Renal pelvis (tissue), 4 donors: ENCODE data around the gene TMEM242. TPM values are rescaled to one million over a fixed set of nuclear protein-coding genes. Genes with fewer than 3 reads are reported as not detected.
A peak's percentile ranks its signal among the peaks of the same experiment; 100 is the strongest.
"Not testable (repeated sequence)": the region's sequence is repeated elsewhere in the genome, so short reads cannot be mapped to it uniquely, and the experiment has no call there.

Experiments
- DNase-seq: peaks from one replicate; pipeline ENCODE4 v3.0.0-alpha.2; 2013
- polyA plus RNA-seq, 3 donors: library from polyadenylated mRNA; unstranded; fragments of 120-200 nt; gene quantifications; one replicate each; pipeline ENCODE4 v1.2.1, GENCODE V29; 2013; ENCODE audit not compliant: insufficient read length in 3 of 3

TMEM242 gene
- polyA plus RNA-seq, 3 donors = 12.2 to 13.9 (median 13.8) TPM

GRCh38 chr6:157329829-157330228 lies 6.5 kb upstream of the TMEM242 start:
- no peak for DNase-seq

DNA sequence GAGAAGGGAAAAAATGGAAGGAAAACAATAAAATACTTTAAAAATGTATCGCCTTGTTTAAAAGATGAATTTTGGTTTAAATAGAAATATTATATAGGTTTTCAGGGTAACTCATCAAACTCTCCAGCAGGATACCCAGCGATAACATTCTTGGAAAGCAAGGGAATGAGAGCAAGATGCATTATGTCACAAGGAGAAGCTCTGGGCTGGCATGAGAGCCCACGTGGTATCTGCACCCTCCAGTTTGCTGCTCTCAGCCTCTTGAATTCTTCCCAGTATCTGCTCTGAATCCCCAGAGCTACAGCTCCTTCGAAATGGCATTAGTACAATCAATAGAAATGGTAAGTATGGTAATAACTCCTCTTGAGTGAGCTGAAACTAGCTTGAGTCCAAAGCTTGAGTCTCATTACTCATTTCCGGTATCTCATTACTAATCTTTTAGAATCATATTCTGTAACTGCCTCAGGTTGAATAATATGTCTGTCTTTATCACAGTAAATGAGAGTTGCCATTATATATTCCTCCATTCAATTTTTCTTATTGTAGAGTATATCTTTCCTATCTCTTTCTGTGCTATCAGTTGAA lies 4.9 kb upstream of the TMEM242 start:
- DNase-seq = no peak

- DNase-seq = no peak
Measured at GRCh38 chr6:157326979-157327378, 3.7 kb upstream of the TMEM242 start.

DNA sequence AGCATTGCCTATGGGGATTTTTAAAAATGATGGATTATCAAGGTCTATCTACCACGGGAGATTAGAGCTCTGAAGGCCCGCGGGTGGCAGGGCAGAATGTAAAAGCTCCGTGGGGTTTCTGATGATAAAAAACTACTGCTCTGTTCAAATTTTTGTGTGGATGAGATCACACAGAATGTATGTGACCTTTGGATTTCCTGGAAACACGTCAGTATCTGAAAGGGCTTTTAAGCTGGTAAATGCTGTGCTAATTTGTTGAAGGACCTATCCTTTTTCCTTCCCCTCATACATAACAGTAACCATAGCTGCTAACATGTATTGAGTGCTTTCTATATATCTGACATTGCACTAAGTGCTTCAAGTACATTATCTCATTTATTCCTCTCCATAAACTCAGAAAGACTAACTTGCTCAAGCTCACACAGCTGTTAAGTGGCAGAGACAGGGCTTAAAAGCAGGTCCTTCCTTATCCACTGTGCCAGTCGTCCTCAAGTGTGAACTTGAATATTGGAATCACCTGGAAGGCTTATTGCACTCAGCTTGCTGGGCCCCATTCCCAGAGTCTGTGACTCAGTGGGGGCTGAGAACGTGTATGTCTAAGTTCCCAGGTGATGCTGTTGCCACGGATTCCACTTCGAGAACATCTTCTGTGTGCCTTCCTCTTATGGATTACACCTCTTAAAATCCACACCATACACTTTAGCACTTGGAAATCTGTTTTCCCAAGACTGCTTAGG lies 1.9 kb upstream of the TMEM242 start:
- DNase-seq = no peak

DNA sequence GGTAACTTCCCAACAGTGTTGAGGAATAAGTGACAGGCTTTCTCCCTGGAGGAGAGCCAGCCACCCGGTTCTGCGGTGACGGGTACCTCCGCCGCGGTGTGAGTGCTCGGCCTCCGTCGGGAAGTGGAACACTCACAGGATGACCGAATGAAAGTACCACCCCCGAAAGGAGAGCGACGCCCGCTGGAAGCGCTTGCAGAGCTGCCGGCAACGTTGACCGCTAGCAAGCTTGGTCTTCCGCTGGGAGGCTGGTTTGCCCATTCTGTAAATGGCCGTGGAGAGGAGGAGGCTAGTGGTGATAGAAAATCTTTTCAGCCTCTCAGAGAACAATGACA lies 614 bp upstream of the TMEM242 start:
- peak; percentile 88 for DNase-seq

DNA sequence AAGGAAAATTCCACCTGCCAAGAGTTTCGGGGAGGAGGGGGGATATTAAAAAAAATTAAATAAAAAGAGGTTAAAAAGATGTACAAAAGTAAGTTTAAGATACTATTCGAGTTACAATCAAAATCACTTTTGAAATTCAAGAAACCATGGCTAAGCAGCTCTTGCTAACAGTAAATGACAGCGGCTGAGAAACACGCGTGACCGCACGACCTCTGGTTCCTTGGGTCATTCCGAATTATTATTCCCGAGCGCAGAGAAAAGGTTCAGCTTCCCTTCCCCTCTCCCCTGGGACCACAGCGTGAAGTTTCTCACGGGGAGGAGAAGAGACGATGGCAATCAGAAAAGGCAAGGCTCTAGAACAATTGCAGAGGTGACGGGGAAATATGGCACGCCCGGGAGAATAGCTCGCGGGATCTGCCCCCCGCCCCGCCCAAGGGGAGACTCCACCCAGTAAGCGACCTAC lies 496 bp downstream of the TMEM242 start:
- DNase-seq = no peak

GRCh38 chr6:157316871-157317814 lies 6.2 kb downstream of the TMEM242 start:
- no peak for DNase-seq

DNA sequence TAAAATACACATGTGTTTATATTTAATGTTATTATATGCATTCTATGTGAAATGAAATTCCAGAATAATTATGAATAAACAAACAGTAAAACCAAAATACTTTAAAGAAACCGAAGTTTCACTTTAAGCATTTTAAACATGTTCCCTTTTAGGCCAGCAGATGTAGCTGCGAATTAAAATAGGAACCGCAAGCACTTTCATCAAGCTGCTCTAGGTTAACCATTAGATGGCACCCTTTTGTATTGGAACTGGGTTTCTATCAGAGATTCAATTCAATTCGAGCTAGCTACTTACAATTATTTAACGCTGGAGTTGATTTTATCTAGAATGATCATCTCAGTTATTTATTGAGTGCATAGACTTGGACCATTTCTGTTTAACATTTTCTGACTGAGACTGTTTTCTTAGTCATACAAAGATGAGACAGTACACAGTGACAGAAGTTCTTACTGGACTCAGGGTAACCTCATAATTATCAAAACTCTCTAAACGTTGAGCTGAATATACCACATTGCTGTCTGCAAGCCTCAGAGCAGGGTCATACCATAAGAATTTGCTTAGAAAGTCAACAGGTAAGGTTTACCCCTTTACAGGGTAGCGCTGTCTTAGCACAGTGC lies 8.5 kb downstream of the TMEM242 start:
- peak; percentile 62 for DNase-seq

DNA sequence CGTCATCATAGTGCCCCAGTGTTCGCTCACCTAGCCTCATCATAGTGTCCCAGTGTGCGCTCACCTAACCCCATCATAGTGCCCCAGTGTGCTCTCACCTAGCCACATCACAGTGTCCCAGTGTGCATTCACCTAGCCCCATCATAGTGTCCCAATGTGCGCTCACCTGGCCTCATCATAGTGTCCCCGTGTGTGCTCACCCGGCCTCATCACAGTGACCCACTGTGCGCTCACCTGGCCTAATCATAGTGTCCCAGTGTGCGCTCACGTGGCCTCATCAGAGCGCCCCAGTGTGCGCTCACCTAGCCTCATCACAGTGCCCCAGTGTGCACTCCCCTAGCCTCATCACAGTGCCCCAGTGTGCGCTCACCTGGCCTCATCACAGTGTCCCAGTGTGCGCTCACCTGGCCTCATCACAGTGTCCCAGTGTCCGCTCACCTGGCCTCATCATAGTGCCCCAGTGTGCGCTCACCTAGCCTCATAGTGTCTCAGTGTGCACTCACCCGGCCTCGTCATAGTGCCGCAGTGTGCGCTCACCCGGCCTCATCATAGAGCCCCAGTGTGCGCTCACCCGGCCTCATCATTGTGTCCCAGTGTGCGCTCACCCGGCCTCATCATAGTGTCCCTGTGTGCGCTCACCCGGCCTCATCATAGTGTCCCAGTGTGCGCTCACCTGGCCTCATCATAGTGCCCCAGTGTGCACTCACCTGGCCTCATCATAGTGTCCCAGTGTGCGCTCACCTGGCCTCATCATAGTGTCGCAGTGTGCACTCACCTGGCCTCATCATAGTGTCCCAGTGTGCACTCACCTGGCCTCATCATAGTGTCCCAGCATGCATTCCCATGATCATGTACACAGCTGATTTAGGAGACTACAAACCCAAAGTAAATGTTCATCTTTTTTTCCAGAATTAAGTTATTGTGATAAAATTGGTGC lies 9.5 kb downstream of the TMEM242 start:
- DNase-seq = no peak

- no peak for DNase-seq
Measured at GRCh38 chr6:157312757-157313156, 10.6 kb downstream of the TMEM242 start.

DNA sequence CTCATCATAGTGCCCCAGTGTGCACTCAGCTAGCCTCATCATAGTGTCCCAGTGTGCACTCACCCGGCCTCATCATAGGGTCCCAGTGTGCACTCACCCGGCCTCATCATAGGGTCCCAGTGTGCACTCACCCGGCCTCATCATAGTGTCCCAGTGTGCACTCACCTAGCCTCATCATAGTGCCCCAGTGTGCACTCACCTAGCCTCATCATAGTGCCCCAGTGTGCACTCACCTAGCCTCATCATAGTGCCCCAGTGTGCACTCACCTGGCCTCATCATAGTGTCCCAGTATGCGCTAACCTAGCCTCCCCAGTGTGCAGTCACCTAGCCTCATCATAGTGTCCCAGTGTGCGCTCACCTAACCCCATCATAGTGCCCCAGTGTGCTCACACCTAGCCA lies 12.6 kb downstream of the TMEM242 start:
- DNase-seq = not testable (repeated sequence)

- no peak for DNase-seq
Measured at GRCh38 chr6:157307661-157308060, 15.7 kb downstream of the TMEM242 start.

- no peak for DNase-seq
Measured at GRCh38 chr6:157305670-157306653, 17.4 kb downstream of the TMEM242 start.

DNA sequence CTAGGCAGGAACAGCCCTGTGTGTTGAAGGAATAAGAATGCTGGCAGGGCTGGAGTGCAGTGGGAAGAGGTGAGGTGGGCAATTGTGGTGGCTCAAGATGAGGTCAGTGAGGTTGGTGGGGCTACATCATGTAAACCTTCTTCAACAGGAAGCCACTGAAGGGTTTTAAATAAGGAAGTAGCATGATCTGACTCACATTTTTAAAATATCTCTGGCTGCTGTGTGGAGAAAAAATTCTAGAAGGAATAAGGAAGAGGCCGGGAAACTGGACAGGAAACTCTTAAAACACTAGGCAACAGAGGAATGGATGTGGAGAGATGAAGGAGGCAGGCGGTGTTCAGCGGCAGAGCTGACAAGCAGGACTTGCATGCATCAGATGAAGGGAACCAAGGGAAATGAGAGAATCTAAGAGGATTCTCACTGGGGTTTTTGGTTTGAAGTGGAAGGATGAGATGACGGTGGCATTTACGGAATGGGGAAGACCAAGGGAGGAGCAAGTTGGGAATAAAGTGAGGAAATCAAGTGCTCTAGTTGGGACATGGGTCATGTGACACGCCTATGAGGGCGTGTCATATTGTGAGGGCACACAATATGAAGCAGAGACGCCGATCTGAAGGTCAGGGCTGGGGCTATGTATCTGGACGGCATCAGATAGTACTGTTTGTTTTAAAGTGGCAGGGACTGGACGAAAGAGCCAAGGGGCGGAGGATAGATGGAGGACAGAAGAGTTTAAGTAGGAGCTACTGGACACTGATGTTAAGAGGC lies 18.2 kb downstream of the TMEM242 start:
- no peak for DNase-seq

GRCh38 chr6:157302736-157303135 lies 20.6 kb downstream of the TMEM242 start:
- no peak for DNase-seq

DNA sequence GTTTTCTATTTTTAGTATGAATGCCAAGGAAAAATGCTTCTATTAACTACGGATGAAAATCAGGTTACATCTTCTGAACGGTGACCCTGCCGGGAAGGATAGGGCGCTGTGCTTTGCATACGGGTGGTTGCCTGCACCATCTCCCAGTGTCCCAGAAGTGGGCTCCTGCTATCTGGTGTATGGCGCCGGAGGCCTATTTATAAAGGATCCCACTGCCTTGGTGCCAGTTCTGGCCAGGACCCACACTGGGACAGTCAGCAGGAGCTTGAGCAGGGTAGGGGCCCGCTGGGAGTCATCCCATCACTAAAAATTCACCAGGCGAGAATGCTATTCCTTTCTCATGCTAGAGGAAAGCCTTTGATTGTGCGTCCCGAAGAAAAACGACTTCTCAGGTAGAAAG lies 22.9 kb downstream of the TMEM242 start:
- DNase-seq = no peak

DNA sequence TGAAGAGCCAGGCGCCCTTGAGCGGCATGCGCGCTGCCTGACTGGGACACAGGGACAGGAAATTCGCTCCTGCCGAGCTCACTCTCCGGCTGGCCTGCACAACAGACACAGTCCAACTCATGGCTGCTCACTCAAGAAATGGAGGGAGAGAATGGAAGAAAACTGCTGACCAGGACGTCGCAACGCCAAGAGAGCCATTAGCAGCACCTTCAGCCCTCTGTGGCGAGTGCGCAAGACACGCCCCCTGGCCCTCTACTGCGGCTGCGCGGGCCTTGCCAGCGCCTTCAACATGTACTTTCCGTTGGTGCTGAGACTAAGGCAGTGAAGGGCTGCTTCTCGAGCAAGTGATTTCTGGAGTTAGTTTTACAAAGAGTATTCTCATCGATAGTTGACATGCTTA lies 23.3 kb downstream of the TMEM242 start:
- no peak for DNase-seq

DNA sequence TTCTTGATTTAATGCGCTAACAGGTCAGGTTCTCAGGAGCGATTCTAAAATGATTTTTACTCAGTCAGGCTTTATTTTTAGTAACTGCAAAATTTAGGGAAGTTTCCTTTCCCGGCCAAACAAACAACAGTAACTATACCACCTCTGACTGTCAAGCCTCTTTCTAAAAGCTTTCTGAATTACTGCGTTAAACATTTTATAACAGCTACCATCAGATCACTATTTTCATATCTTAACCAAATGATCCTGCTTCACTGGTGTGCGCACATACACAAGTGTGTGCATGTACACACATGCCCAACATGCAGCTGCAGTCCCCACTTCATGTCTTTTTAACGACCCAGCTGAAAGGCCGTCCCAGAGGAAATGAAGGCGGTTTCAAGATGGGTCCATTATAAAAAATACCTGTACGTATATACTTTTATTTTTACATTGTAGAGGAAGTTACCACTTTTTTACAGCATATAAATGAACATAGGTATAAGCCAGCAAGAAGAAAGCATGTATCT lies 25.0 kb downstream of the TMEM242 start:
- DNase-seq = no peak

DNA sequence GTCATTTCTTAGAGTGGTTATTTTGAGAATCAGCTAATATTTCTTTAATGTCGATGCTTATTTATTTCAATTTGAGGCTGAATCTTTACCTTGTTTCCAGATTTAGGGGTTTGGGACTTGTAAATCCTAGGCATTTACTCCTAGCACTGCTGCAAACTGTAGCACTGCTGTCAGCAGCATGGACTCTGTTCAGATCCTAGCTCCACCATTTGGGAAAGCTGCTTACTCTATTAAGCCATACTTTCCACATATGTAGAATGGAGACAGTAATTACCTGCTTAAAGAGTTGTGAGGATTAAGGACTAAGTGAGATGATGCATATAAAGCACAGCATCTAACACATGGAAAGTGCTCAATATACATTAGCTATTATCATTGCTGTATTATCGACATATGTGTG lies 28.7 kb downstream of the TMEM242 start:
- DNase-seq = no peak
